HG02885 (cell line): Measurements from ENCODE around the gene INTS3.

Experiments used
- ATAC-seq: cut with Tn5 transposase; IDR thresholded peaks from one replicate; pipeline ENCODE4 v1.9.1; 2021; ENCODE audit warnings: mild to moderate bottlenecking; ENCODE audit not compliant: unreplicated experiment, poor library complexity

INTS3 gene

GRCh38 chr1:153794624-153795329, 66.9 kb downstream of the INTS3 start:
- ATAC-seq: no peak

GRCh38 chr1:153795330-153795837, 67.5 kb downstream of the INTS3 start:
- no peak for ATAC-seq

- no peak for ATAC-seq
Measured at GRCh38 chr1:153795934-153796785, 68.3 kb downstream of the INTS3 start.

GRCh38 chr1:153796786-153797659, 69.2 kb downstream of the INTS3 start:
- peak; percentile 68 for ATAC-seq

- no peak for ATAC-seq
Measured at GRCh38 chr1:153798468-153798780, 70.6 kb downstream of the INTS3 start.

- no peak for ATAC-seq
Measured at GRCh38 chr1:153799016-153799415, 71.2 kb downstream of the INTS3 start.

DNA sequence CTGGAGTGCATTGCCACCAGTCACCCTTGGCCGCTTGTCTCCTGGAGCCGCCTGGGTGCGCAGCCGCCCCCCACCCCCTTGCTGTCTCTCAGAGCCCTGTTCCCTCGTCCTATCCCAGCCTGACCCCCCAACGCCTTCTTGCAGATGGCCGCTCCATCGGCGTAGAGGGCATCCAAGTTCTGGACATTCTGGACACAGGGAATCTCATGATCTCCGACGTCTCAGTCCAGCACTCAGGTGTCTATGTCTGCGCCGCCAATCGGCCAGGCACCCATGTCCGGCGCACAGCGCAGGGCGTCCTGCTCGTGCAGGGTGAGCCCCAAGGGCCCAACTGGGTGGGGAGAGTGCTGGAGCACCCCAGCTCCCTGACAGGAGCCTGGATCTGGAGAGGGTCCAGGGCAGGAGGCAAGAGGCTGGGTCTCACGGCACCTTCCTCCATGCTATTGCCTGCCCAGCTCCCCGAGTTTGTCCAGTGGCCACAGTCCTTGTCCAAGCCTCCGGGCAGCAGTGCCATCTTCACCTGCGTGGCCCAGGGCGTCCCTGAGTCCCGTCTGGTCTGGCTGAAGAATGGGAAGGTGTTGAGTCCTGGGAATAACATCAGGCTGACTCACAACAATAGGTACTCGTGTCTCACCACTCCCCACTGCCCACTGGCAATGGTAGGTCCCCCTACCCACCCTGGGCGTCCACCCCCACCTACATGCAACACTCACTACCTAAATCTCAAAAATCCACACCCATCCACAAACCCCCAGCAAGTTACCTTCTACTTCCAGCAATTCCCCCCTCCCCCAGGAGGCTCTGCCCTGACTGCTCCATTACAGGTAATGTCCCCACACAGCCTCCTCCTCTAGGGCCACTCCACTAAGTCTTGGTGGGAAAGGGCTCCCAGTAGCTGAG, 72.0 kb downstream of the INTS3 start:
- no peak for ATAC-seq

- ATAC-seq: no peak
Measured at GRCh38 chr1:153800516-153800915, 72.7 kb downstream of the INTS3 start.

GRCh38 chr1:153801028-153801625, 73.3 kb downstream of the INTS3 start:
- ATAC-seq: no peak

- ATAC-seq: no peak
Measured at GRCh38 chr1:153801786-153802697, 74.2 kb downstream of the INTS3 start.

DNA sequence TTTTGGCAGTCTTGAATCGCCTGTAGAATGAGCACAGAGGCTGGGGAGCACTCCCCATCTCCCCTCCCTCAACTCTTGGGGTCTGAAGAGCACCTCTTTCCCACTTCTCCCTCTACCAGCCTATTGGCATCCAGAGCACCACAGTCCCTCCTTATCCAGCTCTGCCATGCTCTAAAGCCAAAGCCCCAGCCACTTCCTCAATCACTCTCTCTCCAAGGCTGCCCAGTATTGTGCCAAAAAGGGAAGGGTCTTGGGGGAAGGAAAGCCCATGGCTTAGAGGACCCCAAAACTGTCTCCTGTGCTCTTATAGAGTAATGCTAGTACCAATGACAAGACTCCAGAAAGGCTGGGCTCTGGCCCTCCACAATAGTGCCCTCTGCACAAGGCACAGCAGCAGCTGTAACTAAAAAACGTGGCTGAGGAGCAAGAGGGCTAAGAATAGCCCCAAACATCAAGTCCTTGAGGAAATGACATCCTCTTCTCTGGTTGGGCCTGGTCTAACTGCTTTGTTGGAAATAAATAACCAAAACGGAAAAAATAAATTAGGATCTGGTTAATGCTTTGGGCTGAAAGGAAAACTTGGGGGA, 75.7 kb downstream of the INTS3 start:
- no peak for ATAC-seq

GRCh38 chr1:153804112-153804511, 76.3 kb downstream of the INTS3 start:
- ATAC-seq: no peak

DNA sequence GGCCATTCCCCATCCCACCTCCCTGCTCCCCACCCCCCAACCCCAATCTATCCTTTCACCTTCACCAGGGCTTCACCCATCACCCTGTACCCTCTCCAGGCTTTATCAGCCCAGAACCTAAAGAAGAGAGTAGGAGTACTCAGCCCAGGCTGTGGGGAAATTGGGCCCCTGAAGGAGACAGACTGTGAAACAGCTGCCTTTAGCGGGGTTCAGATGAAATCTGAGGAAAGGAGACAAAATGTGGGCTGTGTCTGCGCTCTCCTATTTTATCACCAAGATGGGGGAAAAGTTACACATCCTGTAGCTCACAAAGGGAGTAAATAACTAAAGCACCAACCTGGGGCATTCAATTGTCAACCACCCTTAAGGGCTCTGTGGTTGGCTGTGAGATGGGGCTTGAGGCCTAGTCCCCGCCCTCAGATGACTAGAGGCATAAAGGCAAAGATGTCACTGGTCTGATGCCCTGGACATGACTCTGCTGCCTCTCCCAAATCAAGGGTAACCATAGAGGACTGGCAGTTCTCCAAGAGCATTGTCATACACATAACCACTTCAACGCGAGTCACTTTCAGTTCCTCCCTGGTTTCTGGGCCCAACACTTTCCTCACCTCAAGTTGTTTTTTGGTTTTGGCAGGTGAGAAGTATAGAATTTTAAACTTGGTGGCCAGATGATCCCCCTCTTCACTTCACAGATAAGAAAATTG, 77.3 kb downstream of the INTS3 start:
- ATAC-seq: peak; percentile 95

DNA sequence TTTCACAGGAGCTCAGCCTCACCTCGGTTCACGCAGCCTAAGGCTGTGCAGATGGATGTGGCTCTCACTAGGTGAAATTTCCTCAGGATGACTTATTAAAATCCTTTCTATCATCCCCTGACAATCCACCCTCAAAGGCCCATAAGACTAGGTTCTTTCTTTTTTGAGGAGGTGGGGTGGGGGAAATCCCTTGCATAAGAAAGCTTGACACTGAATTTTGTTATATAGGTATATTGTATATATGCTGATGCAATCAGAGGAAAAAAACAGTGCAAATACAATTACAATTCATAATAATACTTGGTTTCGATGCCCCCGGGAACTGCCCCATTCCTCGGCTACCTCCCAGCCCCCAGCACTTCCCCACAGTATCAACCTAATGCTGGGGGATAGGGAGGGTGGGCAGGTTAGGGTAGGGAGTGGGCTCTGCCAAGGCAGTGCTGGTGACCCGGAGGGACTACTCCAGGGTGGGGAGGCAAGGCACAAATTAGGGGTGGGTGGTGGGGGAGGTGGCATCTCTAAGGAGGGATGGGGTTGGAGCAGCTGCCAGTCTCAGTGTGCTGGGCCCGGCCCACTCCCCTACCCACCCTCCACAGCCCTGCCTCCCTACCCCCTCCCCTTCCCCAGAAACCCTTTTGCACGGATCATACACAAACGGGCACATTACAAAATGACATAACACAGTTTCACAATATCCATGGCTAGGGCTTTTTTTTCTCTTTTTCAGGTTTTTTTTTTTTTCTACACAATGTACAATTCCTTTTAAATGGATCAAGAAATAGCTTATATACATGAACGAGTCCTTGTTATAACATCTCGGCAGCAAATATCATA, 78.3 kb downstream of the INTS3 start:
- no peak for ATAC-seq

DNA sequence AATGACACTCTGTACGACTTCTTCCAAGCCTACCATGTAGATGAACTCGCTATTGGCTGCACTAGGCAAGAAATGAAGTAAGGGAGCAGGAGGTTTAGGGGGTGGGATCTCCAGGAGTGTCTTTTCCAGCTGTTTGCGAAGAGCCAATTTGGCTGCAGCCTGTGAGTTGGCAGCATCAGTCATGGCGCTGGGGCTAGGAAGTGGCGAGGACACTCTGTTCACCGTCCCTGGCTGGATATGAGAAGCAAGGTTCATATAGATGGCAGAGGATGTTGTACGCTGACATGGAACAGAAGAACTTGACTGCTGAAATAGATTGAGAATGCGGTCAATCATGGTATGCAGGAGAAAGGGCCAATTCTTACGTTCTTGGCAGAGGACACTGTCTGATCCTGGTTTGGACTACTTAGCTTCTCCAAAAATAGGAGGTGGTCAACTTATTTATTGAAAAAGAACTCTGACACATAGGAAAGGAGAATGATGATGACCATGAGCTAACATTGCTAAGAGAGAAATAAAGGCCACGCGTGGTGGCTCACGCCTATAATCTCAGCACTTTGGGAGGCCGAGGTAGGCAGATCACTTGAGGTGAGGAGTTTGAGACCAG, 88.5 kb downstream of the INTS3 start:
- ATAC-seq: no peak

- no peak for ATAC-seq
Measured at GRCh38 chr1:153818876-153819275, 91.0 kb downstream of the INTS3 start.
